CD4-positive, alpha-beta T cell treated with Interleukin-17A for 1 hour (primary cell): ENCODE measurements around the gene RAB8B.
A peak's percentile ranks its signal among the peaks of the same experiment; 100 is the strongest.

Experiments
- DNase-seq: peaks from one replicate; pipeline ENCODE4 v3.0.0-alpha.2; 2020

RAB8B gene

GRCh38 chr15:63277038-63277892 is 87.9 kb downstream of the RAB8B start, which contains the start of gene APH1B:
APH1B (plus strand) TSS chr15:63277605; CDS start chr15:63277624, 19 bp downstream.
- peak; percentile 89 for DNase-seq

GRCh38 chr15:63277893-63278456 is 88.6 kb downstream of the RAB8B start:
- DNase-seq: no peak

DNA sequence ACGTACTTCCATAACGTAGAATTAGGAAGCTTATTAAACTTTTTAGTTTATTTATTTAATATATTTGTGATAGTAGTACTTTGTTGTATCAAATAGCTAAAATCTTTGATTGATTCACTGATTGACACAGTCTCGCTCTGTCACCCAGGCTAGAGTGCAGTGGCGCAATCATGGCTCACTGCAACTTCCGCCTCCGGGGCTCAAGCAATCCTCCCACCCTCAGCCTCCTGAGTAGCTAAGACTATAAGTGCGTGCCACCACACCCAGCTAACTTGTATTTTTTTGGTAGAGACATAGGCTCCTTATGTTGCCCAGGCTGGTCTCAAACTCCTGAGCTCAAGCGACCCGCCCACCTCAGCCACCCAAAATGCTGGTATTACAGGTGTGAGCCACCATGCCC is 93.7 kb downstream of the RAB8B start:
- DNase-seq: no peak

DNA sequence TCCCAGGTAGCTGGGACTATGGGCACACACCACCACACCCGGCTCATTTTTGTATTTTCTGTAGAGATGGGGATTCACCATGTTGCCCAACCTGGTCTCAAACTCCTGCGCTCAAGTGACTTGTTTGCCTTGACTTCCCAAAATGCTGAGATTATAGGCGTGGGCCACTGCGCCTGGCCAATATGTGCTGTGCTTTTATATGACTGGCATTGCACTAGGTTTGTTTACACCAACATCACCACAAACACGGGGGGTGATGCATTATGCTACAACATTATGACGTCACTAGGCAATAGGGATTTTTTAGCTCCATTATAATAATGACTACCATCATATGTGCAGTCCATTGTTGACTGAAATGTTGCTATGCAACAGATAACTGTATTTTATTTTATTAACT is 94.9 kb downstream of the RAB8B start:
- DNase-seq: no peak

GRCh38 chr15:63287109-63287508 is 97.7 kb downstream of the RAB8B start:
- DNase-seq: no peak

- DNase-seq: no peak
These were observed 98.9 kb downstream of the RAB8B start for GRCh38 chr15:63288342-63288741.

GRCh38 chr15:63288778-63289378 is 99.5 kb downstream of the RAB8B start:
- DNase-seq: peak; percentile 67

DNA sequence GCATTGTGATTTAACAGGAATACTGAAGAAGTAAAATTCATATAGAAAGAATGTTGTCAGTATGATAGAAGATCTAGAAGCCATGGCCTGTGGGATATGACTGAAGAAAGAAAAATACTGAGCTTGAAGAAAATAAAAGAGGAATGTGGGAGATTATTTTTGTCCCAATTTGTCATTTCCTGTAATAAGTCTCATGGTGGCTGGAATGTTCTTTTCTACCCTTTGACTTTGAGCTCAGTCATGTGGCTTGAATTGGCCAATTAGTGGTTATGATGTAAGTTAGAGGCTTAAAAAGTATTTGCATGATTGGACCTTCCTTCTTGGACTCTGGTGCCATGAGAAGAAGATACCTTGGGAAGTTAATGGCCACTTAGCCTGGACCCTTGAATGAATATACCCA is 102.1 kb downstream of the RAB8B start:
- no peak for DNase-seq

GRCh38 chr15:63292241-63292640 is 102.8 kb downstream of the RAB8B start:
- DNase-seq: no peak

GRCh38 chr15:63292771-63293170 is 103.4 kb downstream of the RAB8B start:
- no peak for DNase-seq

DNA sequence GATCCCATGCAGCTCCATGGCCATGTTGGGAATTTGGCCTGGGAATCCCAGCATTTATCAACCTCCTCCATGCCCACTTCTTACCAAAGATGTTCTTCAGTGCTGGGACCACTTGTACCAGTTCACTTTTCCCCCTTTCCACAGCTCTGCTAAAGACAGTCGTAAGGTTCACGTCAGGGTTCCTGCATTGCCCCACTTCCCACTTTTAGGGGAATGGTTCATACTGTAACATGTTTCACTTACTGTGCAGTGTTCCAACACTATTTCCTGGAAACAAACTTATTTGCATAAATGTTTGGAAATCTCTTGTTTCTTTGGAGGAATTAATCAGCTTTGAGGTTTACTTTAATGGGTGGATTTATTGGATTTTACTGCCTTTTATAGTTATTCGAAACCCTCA is 105.0 kb downstream of the RAB8B start:
- no peak for DNase-seq

GRCh38 chr15:63295341-63295740 is 105.9 kb downstream of the RAB8B start:
- DNase-seq: no peak

DNA sequence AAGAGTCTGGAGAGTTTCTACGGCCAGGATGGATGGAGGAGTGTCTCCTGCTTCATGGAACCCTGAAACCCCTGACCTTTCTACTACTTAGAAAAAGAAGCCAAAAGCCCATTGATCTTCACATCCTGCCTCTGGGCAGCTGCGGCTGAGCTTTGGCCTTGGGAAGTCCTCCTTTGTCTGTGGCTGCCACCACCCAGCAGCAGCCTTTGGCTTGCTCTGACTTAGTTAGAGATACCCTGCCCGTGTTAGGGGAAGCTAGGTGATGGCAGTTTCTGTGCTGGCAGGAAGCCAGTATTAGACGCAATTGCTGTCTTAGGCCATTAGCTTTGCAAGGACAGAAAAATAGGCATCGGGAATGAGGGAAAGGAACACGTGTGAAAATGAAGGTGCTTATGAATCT is 106.8 kb downstream of the RAB8B start:
- DNase-seq: no peak

DNA sequence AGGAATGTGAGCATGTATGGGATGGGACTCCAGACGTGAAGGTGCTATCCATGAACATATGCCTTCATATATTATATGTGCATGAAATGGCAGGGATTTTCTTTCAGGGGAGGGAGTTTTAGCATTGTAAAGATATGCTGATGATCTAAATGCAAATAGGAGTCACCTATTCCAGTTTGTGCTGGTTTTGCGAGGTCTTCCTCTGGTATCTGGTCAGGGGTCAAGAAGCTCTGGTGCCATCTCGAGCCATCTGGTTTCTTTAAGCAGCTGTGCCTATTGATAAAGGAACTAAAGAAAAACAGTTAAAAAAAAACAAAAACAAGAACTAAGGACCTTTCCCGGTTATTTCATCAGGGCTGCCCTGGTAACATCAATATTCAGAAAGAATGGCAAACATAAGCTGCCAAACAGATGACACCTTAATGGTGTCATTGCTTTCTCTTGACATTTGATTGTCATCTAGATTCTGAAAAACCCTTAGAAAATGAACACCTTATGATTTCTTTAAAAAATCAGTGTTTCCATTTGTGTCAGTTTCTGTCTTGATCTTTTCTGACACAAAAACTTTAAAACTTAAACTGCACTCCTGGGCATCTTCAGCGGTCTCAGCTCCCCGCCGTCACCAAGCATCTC is 110.7 kb downstream of the RAB8B start:
- DNase-seq: no peak

DNA sequence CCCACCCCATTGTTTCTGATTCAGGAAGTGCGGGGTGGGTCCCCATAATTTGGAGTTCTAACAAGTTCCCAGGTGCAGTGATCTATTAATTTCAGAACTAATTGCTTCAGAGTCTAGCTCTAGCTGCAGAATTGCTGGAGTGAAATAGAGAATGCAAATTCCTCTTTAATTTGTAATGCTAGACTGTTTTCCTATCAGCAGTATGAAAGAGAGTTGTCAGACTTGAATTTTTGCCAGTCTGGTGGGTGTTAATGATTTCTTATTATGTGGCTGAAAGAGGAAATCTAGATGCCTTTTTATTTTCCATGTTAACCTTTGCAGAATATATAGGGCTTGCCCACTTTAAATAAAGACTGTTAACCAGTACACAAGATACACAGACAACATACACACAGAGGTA is 111.7 kb downstream of the RAB8B start:
- DNase-seq: no peak

DNA sequence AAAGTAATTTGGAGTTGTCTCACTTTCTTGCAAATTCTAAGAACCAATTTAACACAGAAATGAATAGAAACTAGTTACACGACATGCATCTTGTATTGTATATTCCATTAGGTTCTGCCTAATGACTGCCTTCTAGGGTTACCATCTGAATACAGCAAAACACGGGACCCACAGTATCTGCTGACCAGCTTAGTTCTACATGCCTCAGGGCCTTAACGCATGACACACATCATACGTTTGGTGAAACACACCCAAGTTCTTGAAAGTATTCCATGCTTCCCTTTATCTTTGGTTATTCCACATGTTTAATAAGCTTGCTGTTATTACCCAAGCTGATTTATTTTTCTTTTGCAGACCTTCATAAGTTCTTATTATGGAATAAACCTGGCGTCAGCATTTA is 115.9 kb downstream of the RAB8B start:
- no peak for DNase-seq

- DNase-seq: no peak
These were observed 117.2 kb downstream of the RAB8B start for GRCh38 chr15:63306492-63307073.

DNA sequence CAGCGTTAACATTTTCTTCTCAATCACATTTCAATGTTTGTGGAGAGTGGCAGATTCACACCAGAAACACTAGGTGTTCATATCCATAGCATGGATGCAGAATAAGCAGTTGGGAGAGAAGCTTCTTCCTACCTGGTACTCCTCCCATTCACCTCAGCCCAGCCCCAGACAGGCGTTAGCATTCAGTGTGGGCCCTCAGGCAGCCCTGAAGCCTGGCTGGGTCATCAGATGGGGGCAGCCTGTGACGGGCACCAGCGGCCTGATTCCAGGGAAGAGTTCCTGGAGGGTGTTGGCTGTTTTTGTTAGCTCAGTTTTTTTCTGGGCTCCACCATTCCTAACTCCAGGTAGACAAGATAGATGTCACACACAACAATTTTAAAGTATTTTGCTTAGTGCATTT is 119.1 kb downstream of the RAB8B start:
- no peak for DNase-seq

DNA sequence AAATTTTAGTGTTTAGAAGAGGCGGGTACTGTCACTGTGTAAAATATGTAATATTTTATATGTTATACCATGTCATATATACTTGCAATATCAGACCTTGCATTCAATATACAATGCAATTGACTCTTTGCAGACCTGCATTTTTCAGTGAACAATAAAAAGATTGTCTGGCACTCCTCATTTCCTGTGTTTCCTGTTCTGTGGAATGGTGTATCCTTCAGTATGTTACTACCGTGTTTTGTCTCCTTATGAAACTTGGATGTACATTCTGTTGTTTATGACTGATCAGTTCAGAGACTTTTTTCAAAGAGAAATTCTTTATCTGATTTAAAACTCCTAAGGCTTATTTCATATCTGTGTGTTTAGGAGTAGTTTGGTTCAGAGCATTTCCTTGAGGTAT is 119.5 kb downstream of the RAB8B start:
- no peak for DNase-seq

DNA sequence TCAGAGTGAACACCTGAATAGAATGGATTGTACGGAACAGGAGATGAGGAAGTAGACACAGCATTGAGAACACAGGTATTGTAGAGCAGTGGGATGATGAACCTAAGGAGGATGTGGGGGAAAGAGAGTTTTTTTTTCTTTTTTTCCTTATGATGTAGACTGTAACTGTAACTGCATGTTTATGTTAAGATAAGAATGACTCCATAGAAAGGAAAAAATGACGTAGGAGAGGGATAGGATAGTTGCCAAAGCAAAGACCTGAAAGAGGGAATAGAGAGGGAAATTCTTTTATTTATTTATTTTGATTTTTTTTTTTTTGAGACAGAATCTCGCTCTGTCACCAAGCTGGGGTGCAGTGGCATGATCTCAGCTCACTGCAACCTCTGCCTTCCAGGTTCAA is 121.2 kb downstream of the RAB8B start:
- DNase-seq: no peak

DNA sequence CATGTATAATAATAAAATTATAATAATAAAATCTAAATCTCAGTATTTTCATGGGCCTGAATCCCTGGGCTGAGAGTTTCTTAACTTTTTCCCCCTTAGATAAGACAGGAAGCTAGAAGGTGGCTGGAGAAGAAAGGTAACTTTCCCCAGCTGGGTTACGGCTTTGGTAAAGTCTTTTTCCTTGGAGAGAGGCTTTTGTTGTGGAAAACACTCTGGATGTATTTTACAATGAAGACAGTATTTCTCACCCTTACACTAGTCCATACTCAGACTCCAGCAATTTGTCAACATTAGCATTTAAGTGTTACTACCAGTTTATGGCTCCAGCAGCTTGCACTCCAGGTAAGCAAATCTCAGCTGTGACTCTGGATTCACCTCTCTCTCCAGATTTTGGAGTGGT is 122.9 kb downstream of the RAB8B start:
- DNase-seq: no peak

- DNase-seq: no peak
These were observed 124.4 kb downstream of the RAB8B start for GRCh38 chr15:63313825-63314224.

DNA sequence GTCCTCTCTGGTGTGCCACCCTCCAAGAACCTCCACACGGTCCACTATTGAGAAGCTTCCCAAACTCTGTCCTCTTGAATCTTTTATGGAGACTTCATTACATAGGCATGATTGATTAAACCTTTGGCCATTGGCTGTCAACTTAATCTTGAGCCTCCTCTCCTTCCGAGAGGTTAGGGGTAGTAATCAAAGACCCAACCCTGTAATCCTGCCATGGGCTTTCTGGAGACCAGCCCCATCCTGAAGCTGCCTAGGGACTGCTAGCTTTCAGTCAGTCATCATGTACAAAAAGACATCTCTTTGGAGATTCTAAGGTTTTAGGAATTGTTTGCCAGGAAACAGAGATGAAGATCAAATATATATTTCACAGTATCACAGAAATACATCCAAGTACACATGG is 125.0 kb downstream of the RAB8B start:
- no peak for DNase-seq
